Measurements from ENCODE around the gene TMEM61.

TMEM61 gene

DNA sequence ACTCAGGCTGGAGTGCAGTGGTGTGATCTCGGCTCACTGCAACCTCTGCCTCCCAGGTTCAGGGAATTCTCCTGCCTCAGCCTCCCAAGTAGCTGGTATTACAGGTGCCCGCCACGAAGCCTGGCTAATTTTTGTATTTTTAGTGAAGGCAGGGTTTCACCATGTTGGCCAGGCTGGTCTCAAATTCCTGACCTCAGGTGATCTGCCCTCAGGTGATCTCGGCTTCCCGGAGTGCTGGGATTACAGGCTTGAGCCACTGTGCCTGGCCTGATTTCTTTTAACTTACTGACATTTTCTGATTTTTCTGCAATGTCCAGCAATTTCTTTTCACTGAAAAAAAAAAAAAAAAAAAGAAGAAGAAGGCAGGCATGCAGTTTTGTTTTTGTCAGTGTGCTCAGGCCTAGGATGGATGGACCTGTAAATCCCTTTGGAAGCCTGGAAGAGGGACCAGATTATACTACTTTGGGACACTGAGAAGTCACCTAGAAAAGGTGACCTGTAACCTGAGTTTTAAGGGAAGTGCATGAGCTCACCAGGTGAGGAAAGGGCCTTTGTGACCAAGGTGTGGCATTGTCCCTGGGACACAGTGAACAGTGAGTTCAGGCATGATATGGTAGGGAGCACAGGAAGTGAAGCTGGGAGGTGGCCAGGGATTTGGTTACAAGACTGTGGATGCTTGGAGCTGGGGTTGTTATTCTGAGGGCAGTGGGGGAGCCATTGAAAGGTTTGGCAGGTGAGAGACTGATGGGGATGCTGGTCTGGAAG lies 2.7 kb upstream of the TMEM61 start:
- no peak overlapping the region for H3K27ac ChIP-seq (ENCODE audit: low read length)
- H3K36me3 ChIP-seq (ENCODE audit: control insufficient read depth in 1 of 2, insufficient read depth in 2 of 2, low read length in 2 of 2): no peaks in the 10 kb centered on the region
- H3K4me1 ChIP-seq (ENCODE audit: control insufficient read depth in 1 of 2, insufficient read depth in 2 of 2, low read length in 2 of 2): peaks cover 4 to 17% of the 10 kb centered on the region in 2 donors
- no peak overlapping the region for H3K4me3 ChIP-seq (ENCODE audit: low read depth in 1 of 2, low read length in 2 of 2)
- peaks cover 11% of the 10 kb centered on the region for H3K27me3 ChIP-seq (ENCODE audit: low read depth, low read length)
- H3K9me3 ChIP-seq (ENCODE audit: control insufficient read depth in 1 of 2, low read length in 2 of 2): no peaks in the 10 kb centered on the region

DNA sequence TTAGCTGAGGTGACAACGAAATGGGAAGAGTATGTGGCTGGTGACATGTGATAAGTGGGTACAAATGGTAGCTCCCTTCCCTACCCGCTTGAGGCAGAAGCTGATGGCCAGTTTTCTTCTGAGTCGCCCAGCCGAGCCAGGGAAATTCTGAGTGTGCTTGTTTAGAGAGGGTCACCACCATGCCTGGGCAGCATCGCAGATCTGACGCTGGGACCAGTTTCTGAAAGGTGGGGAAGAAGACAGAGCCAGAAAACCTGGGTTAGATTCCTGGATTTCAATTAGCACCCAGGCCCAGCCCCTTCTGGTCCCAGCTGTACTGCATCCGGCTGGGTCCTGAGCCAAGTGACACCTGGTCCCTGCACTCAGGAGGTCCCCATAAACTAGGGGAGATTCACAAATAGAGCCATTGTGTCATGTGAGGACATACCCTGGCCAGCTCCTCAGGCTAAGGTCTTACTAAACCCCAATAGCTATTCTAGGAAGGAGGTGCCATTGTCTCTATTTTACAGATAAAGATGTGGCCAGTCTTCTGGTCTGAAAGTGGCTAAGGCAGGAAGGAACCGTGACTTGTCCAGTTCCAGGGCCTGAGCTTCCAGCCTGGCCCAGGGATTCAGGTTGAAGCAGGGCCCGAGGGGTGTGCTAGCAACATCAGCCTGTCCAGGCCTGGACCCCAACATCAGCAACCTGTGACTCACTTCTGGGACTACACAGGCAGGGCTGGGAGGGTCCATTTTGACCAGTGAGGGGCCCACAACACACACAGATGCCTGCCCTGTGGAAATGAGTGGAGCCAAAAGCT lies 1.7 kb upstream of the TMEM61 start:
- H3K27me3 ChIP-seq (ENCODE audit: low read depth, low read length): peaks cover 11% of the 10 kb centered on the region
- H3K4me3 ChIP-seq (ENCODE audit: low read depth in 1 of 2, low read length in 2 of 2): no peak overlapping the region
- no peaks in the 10 kb centered on the region for H3K36me3 ChIP-seq (ENCODE audit: control insufficient read depth in 1 of 2, insufficient read depth in 2 of 2, low read length in 2 of 2)
- no peak overlapping the region for H3K27ac ChIP-seq (ENCODE audit: low read length)
- H3K4me1 ChIP-seq (ENCODE audit: control insufficient read depth in 1 of 2, insufficient read depth in 2 of 2, low read length in 2 of 2): peaks cover 0 to 11% of the 10 kb centered on the region in 2 donors
- H3K9me3 ChIP-seq (ENCODE audit: control insufficient read depth in 1 of 2, low read length in 2 of 2): no peaks in the 10 kb centered on the region

DNA sequence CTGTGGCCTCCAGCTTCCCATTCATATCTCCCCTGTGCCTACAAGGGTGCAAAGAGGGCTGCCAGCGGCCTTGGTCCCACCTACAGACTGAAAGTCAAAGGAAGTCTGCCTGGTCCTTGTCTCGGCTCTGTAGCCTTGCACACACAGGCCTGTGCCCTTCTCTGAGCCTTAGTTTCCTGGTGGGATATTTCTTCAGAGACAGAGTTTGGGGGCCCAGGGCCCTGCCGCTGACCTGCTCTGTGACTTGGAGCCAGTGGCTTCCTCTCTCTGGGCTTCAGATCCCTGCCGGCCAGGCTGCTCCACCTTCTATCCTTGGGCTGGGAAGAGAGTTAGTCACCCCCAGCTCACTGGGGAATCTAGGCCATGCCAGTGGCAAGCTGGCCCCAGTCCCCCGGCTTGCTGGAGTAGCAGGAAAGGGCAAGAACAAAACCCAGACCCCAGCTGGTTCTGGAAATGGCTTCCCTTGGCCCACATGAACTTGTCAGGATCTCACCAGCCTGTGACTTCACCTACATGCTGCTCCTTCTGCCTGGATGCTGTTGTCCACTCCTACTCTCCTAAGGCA lies 1.0 kb upstream of the TMEM61 start:
- Histone ChIP-seq H3K27ac (ENCODE audit: low read length) (no peak overlapping the region), H3K4me1 (ENCODE audit: control insufficient read depth in 1 of 2, insufficient read depth in 2 of 2, low read length in 2 of 2) (peaks cover 0 to 11% of the 10 kb centered on the region in 2 donors), H3K36me3 (ENCODE audit: control insufficient read depth in 1 of 2, insufficient read depth in 2 of 2, low read length in 2 of 2) (no peaks in the 10 kb centered on the region), H3K27me3 (ENCODE audit: low read depth, low read length) (peaks cover 11% of the 10 kb centered on the region), H3K4me3 (ENCODE audit: low read depth in 1 of 2, low read length in 2 of 2) (no peak overlapping the region), H3K9me3 (ENCODE audit: control insufficient read depth in 1 of 2, low read length in 2 of 2) (no peaks in the 10 kb centered on the region)

DNA sequence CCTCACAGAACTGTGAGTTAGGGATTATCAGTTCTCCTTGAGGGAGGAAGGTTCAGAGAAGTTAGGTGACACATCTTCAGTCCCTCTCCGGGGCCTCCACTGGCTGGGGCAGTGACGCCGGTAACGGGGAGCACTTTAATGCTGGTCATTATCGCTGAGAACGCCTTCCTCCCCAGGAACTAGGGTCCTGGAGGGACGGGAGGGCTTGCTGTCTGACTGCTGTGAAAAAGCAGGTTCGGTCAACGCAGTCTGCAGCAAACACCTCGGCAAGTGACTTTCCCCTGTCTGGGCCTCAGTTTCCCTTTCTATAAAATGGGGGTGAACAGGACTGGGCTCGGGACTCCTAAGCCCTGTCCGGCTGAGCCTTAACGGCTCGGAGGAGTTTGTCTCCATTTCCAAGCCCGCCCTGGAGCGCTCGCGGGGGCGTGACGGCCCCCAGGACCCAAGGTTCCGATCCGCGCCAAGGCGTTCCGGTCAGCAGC lies 341 bp upstream of the TMEM61 start:
- H3K27me3 ChIP-seq (ENCODE audit: low read depth, low read length): peaks cover 11% of the 10 kb centered on the region
- peaks cover 0 to 11% of the 10 kb centered on the region in 2 donors for H3K4me1 ChIP-seq (ENCODE audit: control insufficient read depth in 1 of 2, insufficient read depth in 2 of 2, low read length in 2 of 2)

DNA sequence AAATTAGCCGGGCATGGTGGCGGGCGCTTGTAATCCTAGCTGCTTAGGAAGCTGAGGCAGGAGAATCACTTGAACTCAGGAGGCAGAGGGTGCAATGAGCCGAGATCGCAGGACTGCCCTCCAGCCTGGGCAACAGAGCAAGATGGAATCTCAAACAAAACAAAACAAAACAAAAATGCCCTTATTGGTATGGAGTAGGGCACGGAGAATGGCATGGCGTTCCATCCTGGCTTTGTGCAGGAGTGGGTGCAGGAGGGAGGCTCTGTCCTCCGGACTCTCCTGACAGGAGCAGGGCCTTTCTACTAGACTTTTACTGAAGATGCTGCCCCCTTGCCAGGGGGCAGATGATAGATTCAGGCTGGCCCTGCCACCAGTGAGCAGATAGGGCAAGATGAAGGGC lies 1.0 kb downstream of the TMEM61 start:
- Histone ChIP-seq H3K36me3 (ENCODE audit: control insufficient read depth in 1 of 2, insufficient read depth in 2 of 2, low read length in 2 of 2) (no peaks in the 10 kb centered on the region), H3K27me3 (ENCODE audit: low read depth, low read length) (peaks cover 11% of the 10 kb centered on the region), H3K9me3 (ENCODE audit: control insufficient read depth in 1 of 2, low read length in 2 of 2) (no peaks in the 10 kb centered on the region), H3K27ac (ENCODE audit: low read length) (no peak overlapping the region), H3K4me1 (ENCODE audit: control insufficient read depth in 1 of 2, insufficient read depth in 2 of 2, low read length in 2 of 2) (peaks cover 0 to 11% of the 10 kb centered on the region in 2 donors), H3K4me3 (ENCODE audit: low read depth in 1 of 2, low read length in 2 of 2) (peak overlapping the region in 1 of 2 donors; percentile 52)

More for the DNA sequence above, 341 bp upstream of the TMEM61 start:
- peak overlapping the region in 1 of 2 donors; percentile 52 for H3K4me3 ChIP-seq (ENCODE audit: low read depth in 1 of 2, low read length in 2 of 2)
- H3K36me3 ChIP-seq (ENCODE audit: control insufficient read depth in 1 of 2, insufficient read depth in 2 of 2, low read length in 2 of 2): no peaks in the 10 kb centered on the region
- H3K9me3 ChIP-seq (ENCODE audit: control insufficient read depth in 1 of 2, low read length in 2 of 2): no peaks in the 10 kb centered on the region
- H3K27ac ChIP-seq (ENCODE audit: low read length): no peak overlapping the region

DNA sequence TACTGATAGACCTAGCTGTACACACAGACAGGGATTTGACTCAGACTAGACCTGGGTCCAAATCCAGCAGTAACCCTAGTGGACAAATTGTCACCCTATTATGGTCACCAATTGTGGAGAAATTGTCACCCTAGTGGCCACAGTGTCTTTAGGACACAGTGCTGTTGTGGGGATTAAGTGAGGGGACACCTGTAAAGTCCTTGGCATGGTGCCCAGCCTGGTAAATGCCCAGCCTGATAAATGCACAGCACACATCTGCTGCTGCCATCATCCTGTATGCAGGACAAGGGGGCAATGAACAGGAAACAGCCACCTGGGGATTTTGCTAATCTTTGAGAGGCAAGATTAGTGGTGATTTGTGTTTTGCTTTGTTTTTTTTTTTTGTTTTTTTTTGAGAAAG lies 2.3 kb downstream of the TMEM61 start:
- H3K36me3 ChIP-seq (ENCODE audit: control insufficient read depth in 1 of 2, insufficient read depth in 2 of 2, low read length in 2 of 2): no peaks in the 10 kb centered on the region
- H3K9me3 ChIP-seq (ENCODE audit: control insufficient read depth in 1 of 2, low read length in 2 of 2): no peaks in the 10 kb centered on the region
- H3K4me1 ChIP-seq (ENCODE audit: control insufficient read depth in 1 of 2, insufficient read depth in 2 of 2, low read length in 2 of 2): peaks cover 0 to 11% of the 10 kb centered on the region in 2 donors
- H3K27me3 ChIP-seq (ENCODE audit: low read depth, low read length): peaks cover 11% of the 10 kb centered on the region
- no peak overlapping the region for H3K27ac ChIP-seq (ENCODE audit: low read length)
- no peak overlapping the region for H3K4me3 ChIP-seq (ENCODE audit: low read depth in 1 of 2, low read length in 2 of 2)

DNA sequence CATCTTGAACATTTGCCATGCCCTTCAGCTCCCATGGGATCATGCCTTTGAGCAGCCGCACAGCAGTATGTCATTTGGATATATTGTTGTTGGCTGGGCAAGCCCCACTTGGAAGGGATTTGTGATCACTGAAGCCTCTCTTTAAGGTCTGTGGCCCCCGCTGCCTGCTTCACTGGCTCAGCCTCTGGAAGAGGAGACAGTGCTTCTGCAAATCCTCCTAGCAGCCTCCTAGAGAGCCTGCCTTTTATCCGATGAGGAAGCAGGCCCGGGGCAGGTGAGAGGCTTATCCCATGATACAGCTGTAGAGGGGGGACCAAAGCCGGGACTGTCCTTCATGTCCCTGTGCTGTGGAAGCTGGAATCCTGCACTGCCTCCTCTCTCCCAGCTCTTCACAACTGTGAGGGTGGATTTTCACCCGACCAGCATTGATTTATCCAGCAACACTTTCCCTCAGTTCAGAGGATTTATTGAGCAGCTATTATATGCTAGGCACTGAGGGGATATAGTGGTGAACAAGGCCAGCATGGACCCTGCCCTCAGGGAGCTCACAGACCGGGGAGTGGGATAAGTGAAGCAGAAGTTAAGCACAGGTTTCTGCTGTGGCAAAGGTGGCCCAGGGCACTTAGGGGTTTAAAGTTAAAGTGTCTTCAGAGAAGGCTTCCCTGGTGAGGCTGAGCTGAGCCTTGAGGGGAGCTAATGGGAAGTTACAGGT lies 3.9 kb downstream of the TMEM61 start:
- Histone ChIP-seq H3K36me3 (ENCODE audit: control insufficient read depth in 1 of 2, insufficient read depth in 2 of 2, low read length in 2 of 2) (no peaks in the 10 kb centered on the region), H3K4me1 (ENCODE audit: control insufficient read depth in 1 of 2, insufficient read depth in 2 of 2, low read length in 2 of 2) (peaks cover 0 to 15% of the 10 kb centered on the region in 2 donors), H3K9me3 (ENCODE audit: control insufficient read depth in 1 of 2, low read length in 2 of 2) (no peaks in the 10 kb centered on the region), H3K27me3 (ENCODE audit: low read depth, low read length) (peaks cover 10% of the 10 kb centered on the region), H3K4me3 (ENCODE audit: low read depth in 1 of 2, low read length in 2 of 2) (no peak overlapping the region), H3K27ac (ENCODE audit: low read length) (no peak overlapping the region)

DNA sequence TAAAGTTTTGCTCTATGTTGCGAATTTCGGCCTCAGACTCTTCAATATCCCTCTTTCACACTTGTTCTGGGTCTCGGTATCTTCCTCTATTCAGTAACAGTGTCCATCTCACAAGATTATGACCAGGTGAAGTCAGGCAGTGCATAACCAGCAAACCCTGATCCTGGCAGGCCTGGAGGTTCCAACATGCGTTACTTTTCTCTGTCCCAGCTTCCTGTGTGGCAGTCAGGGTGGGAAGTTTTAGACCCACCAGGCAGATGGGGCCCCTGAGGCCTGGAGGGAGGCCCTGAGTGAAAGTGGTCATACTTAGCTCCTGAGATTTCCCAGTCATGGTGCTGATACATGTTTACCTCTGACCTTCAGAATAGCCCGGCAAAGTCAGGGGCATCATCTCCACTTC lies 5.1 kb downstream of the TMEM61 start:
- Histone ChIP-seq H3K4me3 (ENCODE audit: low read depth in 1 of 2, low read length in 2 of 2) (no peak overlapping the region), H3K4me1 (ENCODE audit: control insufficient read depth in 1 of 2, insufficient read depth in 2 of 2, low read length in 2 of 2) (peaks cover 0 to 15% of the 10 kb centered on the region in 2 donors), H3K9me3 (ENCODE audit: control insufficient read depth in 1 of 2, low read length in 2 of 2) (no peaks in the 10 kb centered on the region), H3K27ac (ENCODE audit: low read length) (no peak overlapping the region), H3K36me3 (ENCODE audit: control insufficient read depth in 1 of 2, insufficient read depth in 2 of 2, low read length in 2 of 2) (no peaks in the 10 kb centered on the region), H3K27me3 (ENCODE audit: low read depth, low read length) (no peaks in the 10 kb centered on the region)

DNA sequence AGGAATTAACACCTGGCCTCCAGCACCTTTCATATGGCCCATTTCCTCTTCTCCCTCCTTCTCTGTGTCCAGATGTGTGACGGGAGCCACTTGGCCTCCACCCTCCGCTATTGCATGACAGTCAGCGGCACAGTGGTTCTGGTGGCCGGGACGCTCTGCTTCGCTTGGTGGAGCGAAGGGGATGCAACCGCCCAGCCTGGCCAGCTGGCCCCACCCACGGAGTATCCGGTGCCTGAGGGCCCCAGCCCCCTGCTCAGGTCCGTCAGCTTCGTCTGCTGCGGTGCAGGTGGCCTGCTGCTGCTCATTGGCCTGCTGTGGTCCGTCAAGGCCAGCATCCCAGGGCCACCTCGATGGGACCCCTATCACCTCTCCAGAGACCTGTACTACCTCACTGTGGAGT lies 5.6 kb downstream of the TMEM61 start:
- no peak overlapping the region for H3K4me3 ChIP-seq (ENCODE audit: low read depth in 1 of 2, low read length in 2 of 2)
- no peaks in the 10 kb centered on the region for H3K9me3 ChIP-seq (ENCODE audit: control insufficient read depth in 1 of 2, low read length in 2 of 2)
- no peak overlapping the region for H3K27ac ChIP-seq (ENCODE audit: low read length)
- no peaks in the 10 kb centered on the region for H3K27me3 ChIP-seq (ENCODE audit: low read depth, low read length)
- no peaks in the 10 kb centered on the region for H3K36me3 ChIP-seq (ENCODE audit: control insufficient read depth in 1 of 2, insufficient read depth in 2 of 2, low read length in 2 of 2)
- peaks cover 0 to 14% of the 10 kb centered on the region in 2 donors for H3K4me1 ChIP-seq (ENCODE audit: control insufficient read depth in 1 of 2, insufficient read depth in 2 of 2, low read length in 2 of 2)

DNA sequence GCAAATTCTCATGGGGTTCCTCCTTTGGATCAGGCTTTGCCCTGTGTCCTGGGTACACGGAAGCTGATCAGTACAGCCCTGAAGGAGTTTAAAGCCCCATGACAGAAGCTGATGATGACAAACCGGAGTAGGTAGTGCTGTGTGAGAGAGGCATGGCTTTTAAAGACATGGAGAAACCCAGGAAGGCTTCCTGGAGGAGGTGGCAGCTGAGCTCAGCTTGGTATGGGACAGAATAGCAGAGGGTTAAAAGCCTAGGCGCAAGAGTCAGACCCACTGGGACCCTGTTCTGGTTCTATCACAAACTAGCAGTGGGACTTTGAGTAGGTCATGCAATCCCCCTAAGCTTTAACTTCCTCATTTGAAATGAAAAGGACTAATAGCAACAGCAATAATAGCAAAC lies 6.1 kb downstream of the TMEM61 start:
- no peaks in the 10 kb centered on the region for H3K36me3 ChIP-seq (ENCODE audit: control insufficient read depth in 1 of 2, insufficient read depth in 2 of 2, low read length in 2 of 2)
- peaks cover 0 to 13% of the 10 kb centered on the region in 2 donors for H3K4me1 ChIP-seq (ENCODE audit: control insufficient read depth in 1 of 2, insufficient read depth in 2 of 2, low read length in 2 of 2)
- no peaks in the 10 kb centered on the region for H3K27me3 ChIP-seq (ENCODE audit: low read depth, low read length)
- H3K4me3 ChIP-seq (ENCODE audit: low read depth in 1 of 2, low read length in 2 of 2): no peak overlapping the region
- no peaks in the 10 kb centered on the region for H3K9me3 ChIP-seq (ENCODE audit: control insufficient read depth in 1 of 2, low read length in 2 of 2)
- H3K27ac ChIP-seq (ENCODE audit: low read length): no peak overlapping the region

DNA sequence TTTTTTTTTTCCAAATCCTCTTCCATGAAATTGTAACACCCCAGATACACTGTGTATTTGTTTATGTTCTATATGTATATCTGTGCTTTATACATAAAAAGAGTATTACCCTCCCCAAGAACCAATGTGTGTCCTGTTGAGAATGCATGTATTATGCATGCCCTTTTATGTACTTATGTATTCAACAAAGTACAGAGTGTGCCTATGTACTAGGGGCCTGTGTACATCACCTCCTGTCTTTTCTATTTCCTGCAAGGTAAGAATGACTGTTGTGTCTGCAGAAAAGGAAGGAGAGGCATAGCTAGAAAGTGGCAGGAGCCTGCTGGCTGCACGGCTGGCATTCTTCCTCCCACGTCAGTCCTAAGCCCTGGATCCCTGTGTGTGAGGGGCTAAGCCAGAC lies 7.0 kb downstream of the TMEM61 start:
- no peaks in the 10 kb centered on the region for H3K36me3 ChIP-seq (ENCODE audit: control insufficient read depth in 1 of 2, insufficient read depth in 2 of 2, low read length in 2 of 2)
- H3K9me3 ChIP-seq (ENCODE audit: control insufficient read depth in 1 of 2, low read length in 2 of 2): no peaks in the 10 kb centered on the region
- no peak overlapping the region for H3K4me3 ChIP-seq (ENCODE audit: low read depth in 1 of 2, low read length in 2 of 2)
- peak overlapping the region; percentile 4 for H3K27ac ChIP-seq (ENCODE audit: low read length)
- H3K27me3 ChIP-seq (ENCODE audit: low read depth, low read length): no peaks in the 10 kb centered on the region
- peaks cover 0 to 13% of the 10 kb centered on the region in 2 donors for H3K4me1 ChIP-seq (ENCODE audit: control insufficient read depth in 1 of 2, insufficient read depth in 2 of 2, low read length in 2 of 2)

Measured in muscle layer of duodenum (tissue), 2 donors.